Activated CD8-positive, alpha-beta T cell treated with anti-CD3 and anti-CD28 coated beads, Interleukin-2, amount 10 ng/mL, durations not matched to agents 7 days and 5 days (primary cell): Measurements from ENCODE around the gene KIF21B. TPM values are rescaled to one million over a fixed set of nuclear protein-coding genes. Genes with fewer than 3 reads are reported as not detected.
"Not testable (repeated sequence)": the region's sequence is repeated elsewhere in the genome, so short reads cannot be mapped to it uniquely, and the experiment has no call there.

Source experiments
- ATAC-seq: fragments of 150-1000 bp; cut with Tn5 transposase; one replicate; pipeline ENCODE4 v1.10.0; 2021; ENCODE audit warnings: moderate library complexity
- CTCF ChIA-PET: fragments of 350-600 bp; sonication (Branson Sonifier 250); formaldehyde crosslinking; loops from one replicate; lab custom pipeline; 2021; ENCODE audit warnings: antibody characterized with exemption; lab: Charles Lee
- POLR2A ChIA-PET: fragments of 350-600 bp; sonication (Branson Sonifier 250); formaldehyde crosslinking; loops from one replicate; lab custom pipeline; 2021; ENCODE audit warnings: antibody characterized with exemption; lab: Charles Lee
- DNase-seq: peaks from one replicate; pipeline ENCODE4 v3.0.0-alpha.2; 2020
- H3K27ac Mint-ChIP-seq: one replicate; pipeline ENCODE4 v1.8.0; 2021; ENCODE audit warnings: mild to moderate bottlenecking, mixed read lengths
- H3K27me3 Mint-ChIP-seq: one replicate; pipeline ENCODE4 v1.8.0; 2021; ENCODE audit warnings: low read depth, mixed read lengths
- H3K36me3 Mint-ChIP-seq: one replicate; pipeline ENCODE4 v1.8.0; 2021; ENCODE audit warnings: low read depth, mixed read lengths
- H3K4me1 Mint-ChIP-seq: one replicate; pipeline ENCODE4 v1.8.0; 2021; ENCODE audit warnings: low read depth, mixed read lengths
- H3K4me3 Mint-ChIP-seq: one replicate; pipeline ENCODE4 v1.8.0; 2021; ENCODE audit warnings: mild to moderate bottlenecking, mixed read lengths
- H3K9me3 Mint-ChIP-seq: one replicate; pipeline ENCODE4 v1.8.0; 2022; ENCODE audit warnings: mixed read lengths; ENCODE audit not compliant: insufficient read depth
- total RNA-seq, 2 experiments: library from RNA; stranded (reverse); gene quantifications; one replicate each; pipeline ENCODE4 v1.2.3, GENCODE V29; 2021

The KIF21B gene
- total RNA-seq, 2 experiments from 2014 or later = 158 to 162 TPM

DNA sequence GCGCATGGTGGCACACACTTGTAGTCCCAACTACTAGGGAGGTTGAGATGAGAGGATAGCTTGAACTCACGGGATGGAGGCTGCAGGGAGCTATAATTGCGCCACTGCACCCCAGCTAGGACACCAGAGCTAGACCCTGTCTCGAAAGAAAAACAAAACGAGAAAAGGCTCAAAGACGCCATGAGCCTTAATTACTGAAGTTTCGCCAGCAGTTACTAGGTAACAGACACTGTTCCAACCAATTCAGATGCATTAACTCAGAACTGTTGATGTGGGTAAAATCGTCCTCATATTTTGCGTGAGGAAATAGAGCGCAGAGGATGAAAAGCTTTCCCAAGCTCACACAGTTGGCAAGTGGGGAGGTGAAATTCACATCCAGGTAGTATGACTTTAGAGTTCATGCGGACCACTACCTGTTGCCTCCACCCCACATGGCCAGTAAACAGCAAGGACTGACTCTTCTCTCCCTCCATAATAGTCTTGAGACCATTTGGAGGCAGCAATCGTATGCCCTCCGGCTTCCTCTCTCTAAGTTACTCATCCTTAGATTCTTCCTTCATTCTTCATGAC is 88.8 kb downstream of the KIF21B start:
- Mint-ChIP-seq H3K9me3 (no peaks in the 10 kb centered on the region), H3K27me3 (peaks cover 3% of the 10 kb centered on the region), H3K36me3 (peaks cover 5% of the 10 kb centered on the region), H3K4me3 (no peak overlapping the region), H3K4me1 (peaks cover 5% of the 10 kb centered on the region), H3K27ac (no peak overlapping the region)
- CTCF ChIA-PET = no interaction called here
- POLR2A ChIA-PET = no interaction called here
- DNase-seq = no peak
- no peak for ATAC-seq

DNA sequence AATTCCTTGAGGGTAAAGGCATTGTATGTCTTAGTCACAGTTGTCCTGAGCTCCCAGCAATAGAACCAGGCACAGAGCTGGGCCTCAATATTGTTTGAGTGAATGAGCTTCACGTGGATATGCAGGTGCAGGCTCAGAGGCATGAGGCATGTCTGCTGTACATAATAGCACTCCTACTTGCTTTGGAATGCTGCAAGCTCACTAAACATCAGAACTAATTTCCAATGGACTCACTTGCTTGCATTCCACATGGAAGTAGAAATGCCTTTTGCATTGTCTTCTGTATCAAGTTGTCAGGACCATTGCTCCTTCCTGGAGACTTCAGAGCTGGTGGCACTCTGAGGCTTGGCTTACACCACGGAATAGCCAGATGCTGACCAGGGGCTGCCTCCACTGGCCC is 91.7 kb downstream of the KIF21B start:
- DNase-seq (no peak), ATAC-seq (no peak)
- Mint-ChIP-seq H3K27me3 (peaks cover 15% of the 10 kb centered on the region), H3K36me3 (peaks cover 5% of the 10 kb centered on the region), H3K4me1 (peaks cover 2% of the 10 kb centered on the region), H3K9me3 (no peaks in the 10 kb centered on the region), H3K27ac (no peak overlapping the region), H3K4me3 (no peak overlapping the region)
- CTCF ChIA-PET = interaction anchor here (1.9 kb wide), 1 partner anchor 310 kb away, joined by 4 read pairs; no protein-coding TSS in a partner anchor
- POLR2A ChIA-PET = no interaction called here

DNA sequence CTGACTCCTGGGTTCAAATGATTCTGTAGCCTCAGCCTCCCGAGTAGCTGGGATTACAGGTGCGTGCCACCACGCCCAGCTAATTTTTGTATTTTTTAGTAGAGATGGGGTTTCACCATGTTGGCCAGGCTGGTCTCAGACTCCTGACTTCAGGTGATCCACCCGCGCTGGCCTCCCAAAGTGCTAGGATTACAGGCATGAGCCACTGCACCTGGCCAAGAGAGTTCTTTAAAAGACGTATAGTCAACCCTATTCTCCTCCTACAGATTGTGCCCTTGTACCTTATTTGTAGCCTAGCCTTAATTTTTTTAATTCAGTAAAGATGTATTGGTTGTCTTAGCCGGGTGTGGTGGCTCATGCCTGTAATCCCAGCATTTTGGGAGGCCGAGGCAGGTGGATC is 93.2 kb downstream of the KIF21B start:
- DNase-seq, H3K4me1 Mint-ChIP-seq, H3K36me3 Mint-ChIP-seq, POLR2A ChIA-PET, H3K27ac Mint-ChIP-seq, H3K9me3 Mint-ChIP-seq, ATAC-seq, H3K4me3 Mint-ChIP-seq: not testable (repeated sequence)
- CTCF ChIA-PET = interaction anchor here (1.9 kb wide), 1 partner anchor 309 kb away, joined by 4 read pairs; no protein-coding TSS in a partner anchor
- peaks cover 15% of the 10 kb centered on the region for H3K27me3 Mint-ChIP-seq

DNA sequence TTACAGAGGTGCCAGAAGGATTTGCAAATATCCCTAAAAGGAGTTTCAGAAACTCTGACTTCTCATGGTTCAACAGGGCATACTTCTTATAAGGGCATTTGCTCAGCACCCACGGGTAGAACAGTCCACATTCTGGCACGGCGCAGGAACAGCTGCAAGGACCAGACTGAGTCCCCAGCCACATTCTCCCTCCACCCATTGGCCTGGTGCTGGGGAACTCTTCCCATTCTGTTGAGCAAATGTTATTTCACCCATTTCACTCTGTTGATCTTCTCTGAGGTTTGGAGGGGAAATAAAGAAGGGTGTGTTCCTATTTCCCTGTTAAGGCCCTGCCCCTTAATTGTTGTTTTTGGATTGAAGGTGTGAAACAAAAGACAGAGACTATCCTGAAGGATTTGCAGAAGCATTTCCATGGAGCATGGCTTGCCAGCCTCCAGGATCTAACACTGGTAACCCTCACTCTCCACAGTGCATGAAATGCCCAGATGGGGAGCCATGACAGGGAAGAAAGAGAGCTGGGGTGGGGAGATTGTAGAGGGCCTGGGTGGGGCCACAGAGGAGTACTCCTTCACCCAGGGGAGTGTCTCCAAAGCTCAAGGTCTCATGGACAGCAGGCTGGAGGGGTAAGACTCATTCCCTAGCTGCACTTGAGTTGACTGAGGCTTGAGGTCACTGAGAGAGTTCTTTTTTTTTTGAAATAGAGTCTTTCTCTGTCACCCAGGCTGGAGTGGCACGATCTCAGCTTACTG is 93.8 kb downstream of the KIF21B start:
- CTCF ChIA-PET = no interaction called here
- peaks cover 5% of the 10 kb centered on the region for H3K36me3 Mint-ChIP-seq

DNA sequence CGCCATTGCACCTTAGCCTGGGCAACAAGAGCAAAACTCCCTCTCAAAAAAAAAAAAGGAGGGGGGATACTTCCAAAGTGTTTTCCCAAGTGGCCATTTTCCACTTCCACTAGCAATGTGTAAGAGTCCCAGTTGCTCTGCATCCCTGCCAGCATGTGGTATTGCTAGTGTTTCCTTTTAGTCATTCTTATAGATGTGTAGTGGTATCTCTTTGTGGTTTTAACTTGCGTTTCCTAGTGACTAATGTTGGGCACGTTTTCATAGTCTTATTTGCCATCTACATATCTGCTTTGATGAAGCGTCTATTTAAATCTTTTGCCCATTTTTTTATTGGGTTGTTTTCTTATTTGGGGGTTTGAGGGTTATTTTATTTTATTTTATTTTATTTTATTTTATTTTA is 97.7 kb downstream of the KIF21B start:
- no peak overlapping the region for H3K4me3 Mint-ChIP-seq
- ATAC-seq (peak; percentile 71), DNase-seq (no peak)
- H3K27me3 Mint-ChIP-seq = peaks cover 28% of the 10 kb centered on the region
- ChIA-PET CTCF (no interaction called here), POLR2A (no interaction called here)
- no peaks in the 10 kb centered on the region for H3K9me3 Mint-ChIP-seq
- no peaks in the 10 kb centered on the region for H3K36me3 Mint-ChIP-seq
- no peak overlapping the region for H3K27ac Mint-ChIP-seq
- peaks cover 9% of the 10 kb centered on the region for H3K4me1 Mint-ChIP-seq

More for the DNA sequence above, 93.8 kb downstream of the KIF21B start:
- ATAC-seq = no peak
- Mint-ChIP-seq H3K4me3 (no peak overlapping the region), H3K4me1 (peaks cover 9% of the 10 kb centered on the region), H3K27me3 (peaks cover 15% of the 10 kb centered on the region), H3K27ac (no peak overlapping the region), H3K9me3 (no peaks in the 10 kb centered on the region)
- POLR2A ChIA-PET = no interaction called here
- no peak for DNase-seq

- ChIA-PET POLR2A (no interaction called here), CTCF (interaction anchor here (1.1 kb wide), 1 partner anchor 48 kb away, joined by 4 read pairs; no protein-coding TSS in a partner anchor)
- peaks cover 28% of the 10 kb centered on the region for H3K27me3 Mint-ChIP-seq
These were observed 99.9 kb downstream of the KIF21B start for GRCh38 chr1:200923601-200924000.

GRCh38 chr1:200922406-200922805 is 101.1 kb downstream of the KIF21B start:
- no peak overlapping the region for H3K4me3 Mint-ChIP-seq
- ATAC-seq (no peak), DNase-seq (no peak)
- H3K4me1 Mint-ChIP-seq = peaks cover 7% of the 10 kb centered on the region
- no peaks in the 10 kb centered on the region for H3K9me3 Mint-ChIP-seq
- POLR2A ChIA-PET = no interaction called here
- peaks cover 31% of the 10 kb centered on the region for H3K27me3 Mint-ChIP-seq
- H3K27ac Mint-ChIP-seq = no peak overlapping the region
- CTCF ChIA-PET = no interaction called here
- H3K36me3 Mint-ChIP-seq = no peaks in the 10 kb centered on the region

More at GRCh38 chr1:200923601-200924000, 99.9 kb downstream of the KIF21B start:
- ATAC-seq (no peak), DNase-seq (no peak)
- Mint-ChIP-seq H3K27ac (no peak overlapping the region), H3K36me3 (no peaks in the 10 kb centered on the region), H3K9me3 (no peaks in the 10 kb centered on the region), H3K4me1 (peaks cover 7% of the 10 kb centered on the region), H3K4me3 (no peak overlapping the region)

DNA sequence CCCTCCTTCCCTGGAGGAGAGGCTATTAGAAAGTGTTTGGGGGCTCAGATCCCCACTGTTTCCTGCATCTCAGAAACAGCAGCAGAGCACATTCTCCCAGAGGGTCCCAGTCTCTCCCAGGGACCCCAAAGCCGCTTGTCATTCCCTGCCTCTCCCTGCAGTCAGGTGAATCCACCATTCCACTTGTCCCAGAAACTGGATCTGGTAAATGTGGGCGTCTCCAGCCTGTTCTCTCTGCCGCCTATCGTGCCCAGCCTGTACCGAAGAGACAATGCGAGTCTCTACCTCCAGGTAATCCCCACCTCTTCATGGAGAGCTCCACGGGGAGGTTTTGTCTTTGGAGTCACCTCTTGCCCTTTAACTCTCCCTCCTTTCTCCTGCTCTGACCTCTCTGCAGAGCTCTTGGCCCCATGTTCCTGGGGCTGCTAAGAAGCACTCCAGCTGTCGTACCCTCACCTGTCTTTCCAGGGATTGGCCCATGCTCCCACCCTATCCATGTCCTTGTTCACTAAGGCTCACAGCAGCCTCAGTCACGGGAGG is 101.9 kb downstream of the KIF21B start:
- no peaks in the 10 kb centered on the region for H3K9me3 Mint-ChIP-seq
- POLR2A ChIA-PET = no interaction called here
- no peak overlapping the region for H3K4me3 Mint-ChIP-seq
- H3K27ac Mint-ChIP-seq = no peak overlapping the region
- peaks cover 7% of the 10 kb centered on the region for H3K4me1 Mint-ChIP-seq
- CTCF ChIA-PET = no interaction called here
- ATAC-seq (no peak), DNase-seq (no peak)
- H3K27me3 Mint-ChIP-seq = peaks cover 26% of the 10 kb centered on the region
- H3K36me3 Mint-ChIP-seq = no peaks in the 10 kb centered on the region

Other genes starting within 250 kb of the KIF21B start
- under 1 TPM; 0.39 to 0.82 TPM for gene GPR25, start 150.7 kb downstream of the KIF21B start, total RNA-seq
- under 1 TPM; 0.42 to 0.57 TPM for gene INAVA, start 128.8 kb downstream of the KIF21B start, total RNA-seq
- gene CACNA1S, start 88.7 kb upstream of the KIF21B start, total RNA-seq = not detected
- gene ASCL5, start 103.5 kb upstream of the KIF21B start, total RNA-seq = not detected
- 10 to 100 TPM; 13.6 to 18.9 TPM for gene TMEM9, start 130.8 kb upstream of the KIF21B start, total RNA-seq
- gene IGFN1, start 167.1 kb upstream of the KIF21B start, total RNA-seq = not detected